Right atrium auricular region (tissue), 2 donors: ENCODE data around the gene SLC24A4. TPM values are rescaled to one million over a fixed set of nuclear protein-coding genes. Genes with fewer than 3 reads are reported as not detected.

Experiments
- DNase-seq: peaks from one replicate; pipeline ENCODE4 v3.0.0-alpha.2; 2019; ENCODE audit warnings: low spot score
- H3K27ac ChIP-seq, 2 donors: fragments of 200-600 bp; sonication (generic); 1 replicate in 1 of 2; 2 replicates in 1 of 2; pipeline ENCODE4 v1.5.1; 2016 to 2019
- H3K27me3 ChIP-seq, 2 donors: fragments of 200-600 bp; sonication (generic); one replicate each; pipeline versions ENCODE4 v1.5.1 to v1.6.0; 2017 to 2019
- H3K36me3 ChIP-seq: fragments of 200-600 bp; sonication (generic); one replicate; pipeline ENCODE4 v1.5.1; 2016
- H3K4me1 ChIP-seq, 2 donors: fragments of 200-600 bp; sonication (generic); one replicate each; pipeline versions ENCODE4 v1.5.1 to v1.6.0; 2017 to 2019
- H3K4me3 ChIP-seq, 2 donors: fragments of 200-600 bp; sonication (generic); 1 replicate in 1 of 2; 2 replicates in 1 of 2; pipeline ENCODE4 v1.5.1; 2017 to 2019; ENCODE audit warnings: mild to moderate bottlenecking in 1 of 2, moderate library complexity in 1 of 2
- H3K9me3 ChIP-seq, 2 donors: fragments of 200-600 bp; sonication (generic); one replicate each; pipeline ENCODE4 v1.5.1; 2019
- CTCF ChIP-seq, 2 donors: fragments of 200-600 bp; sonication (generic); IDR thresholded peaks; one replicate each; pipeline ENCODE4 v1.5.1; 2019; ENCODE audit warnings: antibody characterized with exemption in 2 of 2
- total RNA-seq, 2 donors: library from RNA; depleted of rRNA; stranded (reverse); fragments of >200 nt; gene quantifications; one replicate each; pipeline ENCODE4 v1.1.0, GENCODE V29; 2016

Gene SLC24A4
- total RNA-seq, 2 donors from 2014 or later, result 0.04 to 0.24 TPM

GRCh38 chr14:92458136-92459029 lies 135.4 kb downstream of the SLC24A4 start:
- H3K27me3 ChIP-seq, result no peaks in the 10 kb centered on the region
- H3K27ac ChIP-seq, result peak overlapping the region in 1 of 2 donors; percentile 4
- H3K36me3 ChIP-seq, result no peaks in the 10 kb centered on the region
- DNase-seq, result peak; percentile 52
- peaks cover 0 to 20% of the 10 kb centered on the region in 2 donors for H3K4me1 ChIP-seq
- no peak for TF ChIP-seq CTCF (IDR thresholded peaks at IDR 0.05)
- H3K9me3 ChIP-seq, result no peaks in the 10 kb centered on the region
- H3K4me3 ChIP-seq, result no peak overlapping the region

DNA sequence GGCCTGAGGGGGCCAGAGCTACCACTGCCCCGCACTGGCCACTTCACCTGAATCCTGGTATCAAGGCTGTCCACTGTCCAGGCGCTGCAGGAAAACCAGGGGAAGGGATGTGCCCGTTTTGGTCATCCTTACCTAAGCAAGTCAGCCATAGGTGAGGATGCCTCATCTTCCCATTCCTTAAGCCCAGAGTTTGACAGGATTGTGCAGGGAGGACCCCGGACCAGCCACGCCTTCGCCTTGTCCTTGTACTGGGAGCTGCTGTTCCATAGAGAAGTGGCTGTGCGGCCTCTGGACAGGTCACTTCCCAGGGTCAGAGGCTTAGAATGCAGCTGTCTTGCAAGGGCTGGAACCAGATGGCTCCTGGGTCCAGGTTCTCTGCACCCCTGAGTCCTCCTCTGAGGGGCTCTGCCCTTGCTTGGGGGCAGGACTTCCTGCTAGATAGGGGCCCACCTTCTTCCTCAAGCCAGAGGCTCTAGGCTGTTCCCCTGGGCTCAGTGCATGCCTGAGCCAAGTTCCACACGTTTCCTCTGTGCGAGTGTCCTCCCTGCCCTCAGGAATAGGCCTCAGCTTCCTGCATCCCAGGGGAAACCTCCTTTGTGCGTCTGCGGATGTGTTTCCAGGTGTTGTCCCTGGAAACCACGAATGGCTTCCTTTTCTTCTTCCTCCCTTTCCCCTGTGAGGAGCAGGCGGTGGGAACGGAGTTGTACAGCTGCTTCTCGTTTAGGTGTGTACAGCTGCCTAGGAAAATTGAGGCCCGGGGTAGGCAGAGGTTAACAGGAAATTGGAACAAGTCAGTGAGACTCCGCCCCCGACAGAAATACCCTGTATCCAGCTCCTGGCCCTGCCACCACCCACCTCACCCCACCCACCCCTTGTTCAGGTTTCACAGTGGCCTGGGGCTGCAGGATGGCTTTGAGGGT lies 136.3 kb downstream of the SLC24A4 start:
- no peak for TF ChIP-seq CTCF (IDR thresholded peaks at IDR 0.05)
- Histone ChIP-seq H3K9me3 (no peaks in the 10 kb centered on the region), H3K27me3 (no peaks in the 10 kb centered on the region), H3K27ac (peak overlapping the region; percentile 58 to 63), H3K4me3 (no peak overlapping the region), H3K36me3 (no peaks in the 10 kb centered on the region), H3K4me1 (peaks cover 0 to 20% of the 10 kb centered on the region in 2 donors)
- DNase-seq, result peak; percentile 57

DNA sequence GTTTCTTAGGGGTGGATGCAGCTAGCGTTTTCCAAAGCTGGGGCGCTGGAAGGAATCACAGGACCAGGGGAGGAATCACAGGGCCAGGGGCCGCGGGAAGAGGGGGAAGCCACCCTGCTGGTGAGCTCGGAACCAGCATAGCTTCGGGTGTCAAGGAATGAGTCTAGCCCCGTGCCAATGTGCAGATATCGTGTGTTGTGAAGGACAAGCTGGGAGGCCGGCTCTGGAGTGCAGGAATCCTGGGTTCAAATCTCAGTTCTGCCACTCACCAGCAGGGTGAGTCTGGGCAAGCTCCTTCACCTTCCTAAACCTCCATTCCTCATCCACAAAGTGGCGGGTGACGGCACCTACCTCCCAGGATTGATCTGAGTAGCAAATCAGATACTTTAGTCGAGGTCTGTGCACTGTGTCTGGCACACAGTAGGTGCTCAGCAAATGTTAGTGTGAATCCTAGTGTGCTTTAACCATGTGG lies 137.0 kb downstream of the SLC24A4 start:
- Histone ChIP-seq H3K4me1 (peaks cover 0 to 20% of the 10 kb centered on the region in 2 donors), H3K27me3 (no peaks in the 10 kb centered on the region), H3K4me3 (no peak overlapping the region), H3K9me3 (no peaks in the 10 kb centered on the region), H3K27ac (peak overlapping the region; percentile 58 to 63), H3K36me3 (no peaks in the 10 kb centered on the region)
- peak; percentile 46 for DNase-seq
- TF ChIP-seq CTCF (IDR thresholded peaks at IDR 0.05), result peak in 1 of 2 donors; percentile 37

GRCh38 chr14:92460541-92460915 lies 137.6 kb downstream of the SLC24A4 start:
- H3K36me3 ChIP-seq, result no peaks in the 10 kb centered on the region
- no peak for TF ChIP-seq CTCF (IDR thresholded peaks at IDR 0.05)
- H3K9me3 ChIP-seq, result no peaks in the 10 kb centered on the region
- no peak overlapping the region for H3K4me3 ChIP-seq
- H3K4me1 ChIP-seq, result peaks cover 0 to 20% of the 10 kb centered on the region in 2 donors
- no peak for DNase-seq
- H3K27me3 ChIP-seq, result no peaks in the 10 kb centered on the region
- peak overlapping the region; percentile 58 to 63 for H3K27ac ChIP-seq

GRCh38 chr14:92460916-92461579 lies 138.1 kb downstream of the SLC24A4 start:
- no peaks in the 10 kb centered on the region for H3K36me3 ChIP-seq
- no peaks in the 10 kb centered on the region for H3K9me3 ChIP-seq
- peaks cover 0 to 20% of the 10 kb centered on the region in 2 donors for H3K4me1 ChIP-seq
- DNase-seq, result peak; percentile 64
- H3K27ac ChIP-seq, result peak overlapping the region; percentile 58 to 63
- H3K4me3 ChIP-seq, result no peak overlapping the region
- no peaks in the 10 kb centered on the region for H3K27me3 ChIP-seq
- TF ChIP-seq CTCF (IDR thresholded peaks at IDR 0.05), result peak in 1 of 2 donors; percentile 13
